Fibroblast of lung (primary cell): ENCODE measurements around the gene SURF6.

Experiments
- CTCF ChIP-seq, 2 donors: IDR thresholded peaks in 1 of 2; conservative IDR thresholded peaks in 1 of 2; 1 replicate in 1 of 2; 2 replicates in 1 of 2; pipeline ENCODE4 v1.5.1; 2011 to 2012; ENCODE audit warnings: low read length in 2 of 2, control low read depth in 1 of 2, inconsistent platforms in 1 of 2, low read depth in 1 of 2, mild to moderate bottlenecking in 1 of 2
- EZH2 ChIP-seq: IDR thresholded peaks from 2 replicates; pipeline ENCODE4 v1.5.1; 2012; ENCODE audit warnings: low read length, control low read depth, mild to moderate bottlenecking; ENCODE audit errors: missing control alignments

DNA sequence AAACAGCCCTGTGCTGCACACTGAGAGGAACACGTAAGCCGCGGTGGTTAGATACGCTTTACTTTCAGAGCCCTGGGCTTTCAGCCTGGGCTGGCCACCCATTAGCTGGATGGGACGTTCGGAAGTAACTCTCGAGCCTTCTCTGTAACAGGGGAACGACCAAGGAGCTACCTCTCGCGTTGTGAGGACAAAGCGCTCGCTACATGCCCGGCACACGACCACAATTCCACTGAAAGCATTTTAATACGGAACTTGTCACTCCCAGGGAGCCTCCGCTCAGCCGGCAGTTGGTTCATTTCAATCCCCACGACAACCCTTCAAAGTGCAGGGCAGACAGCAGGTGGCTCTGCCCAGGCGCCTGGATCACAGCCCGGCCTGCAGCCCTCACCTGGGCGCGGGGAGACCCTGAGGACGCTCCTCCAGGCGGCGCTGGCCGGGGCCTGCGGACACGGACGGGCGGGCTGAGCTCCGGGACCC lies 19.9 kb upstream of the SURF6 start:
- TF ChIP-seq CTCF (conservative IDR thresholded peaks at IDR 0.05 in 1 of 2, IDR thresholded peaks at IDR 0.05 in 1 of 2; ENCODE audit: low read depth in 1 of 2, low read length in 2 of 2): no peak
- TF ChIP-seq EZH2: no peak
